GM23338 (cell line): ENCODE data around the gene CEND1. TPM values are rescaled to one million over a fixed set of nuclear protein-coding genes. Genes with fewer than 3 reads are reported as not detected.

Source experiments
- CREB1 ChIP-seq: fragments of 250-450 bp; sonication (Bioruptor Pico); IDR thresholded peaks from 2 replicates; pipeline ENCODE4 v1.5.0; 2020; ENCODE audit warnings: low read depth, mild to moderate bottlenecking, moderate library complexity
- EZH2 ChIP-seq: fragments of 200-600 bp; sonication (generic); IDR thresholded peaks from one replicate; pipeline ENCODE4 v1.8.0; 2017; ENCODE audit warnings: antibody characterized with exemption, mild to moderate bottlenecking, low read depth; ENCODE audit not compliant: unreplicated experiment
- EZH2phosphoT487 ChIP-seq: fragments of 200-600 bp; sonication (generic); IDR thresholded peaks from one replicate; pipeline ENCODE4 v1.8.1; 2018; ENCODE audit warnings: antibody characterized with exemption; ENCODE audit not compliant: unreplicated experiment
- NANOG ChIP-seq: IDR thresholded peaks from 2 replicates; pipeline ENCODE4 v1.6.1; 2016; ENCODE audit warnings: antibody characterized with exemption, borderline replicate concordance
- REST ChIP-seq: IDR thresholded peaks from one replicate; pipeline ENCODE4 v1.6.1; 2018; ENCODE audit warnings: antibody characterized with exemption; ENCODE audit not compliant: unreplicated experiment
- ZNF331 ChIP-seq: fragments of 250-450 bp; sonication (Bioruptor Pico); IDR thresholded peaks from 2 replicates; pipeline ENCODE4 v1.5.0; 2020; ENCODE audit warnings: low read depth, mild to moderate bottlenecking, moderate library complexity
- ZNF462 ChIP-seq: fragments of 250-450 bp; sonication (Bioruptor Pico); IDR thresholded peaks from 2 replicates; pipeline ENCODE4 v1.5.0; 2020; ENCODE audit warnings: mild to moderate bottlenecking, moderate library complexity
- polyA plus RNA-seq: library from polyadenylated mRNA; unstranded; fragments of >200 nt; fragmentation: Nextera tagmentation; extraction: Ambion mirVana; gene quantifications from 2 replicates; pipeline ENCODE4 v1.2.1, GENCODE V29; 2016
- total RNA-seq: library from RNA; depleted of rRNA; stranded (reverse); fragments of >200 nt; shearing (Covaris generic); gene quantifications from 2 replicates; pipeline ENCODE4 v1.2.3, GENCODE V29; 2014
- TF ChIP-seq, protein P1 (sequence below): IDR thresholded peaks from 2 replicates; pipeline ENCODE4 v1.6.1; 2016; ENCODE audit warnings: antibody characterized with exemption

The CEND1 gene
- total and polyA plus RNA-seq, 2 experiments from 2014 or later: 4.8 to 5.5 TPM

GRCh38 chr11:816433-816779 lies 26.5 kb upstream of the CEND1 start (continued):
- TF ChIP-seq ZNF462 (CRISPR knock-in tag) (no peak), EZH2phosphoT487 (no peak), EZH2 (no peak), REST (no peak), CREB1 (CRISPR knock-in tag) (no peak), NANOG (no peak), ZNF331 (no peak)
- TF ChIP-seq, protein P1, sequence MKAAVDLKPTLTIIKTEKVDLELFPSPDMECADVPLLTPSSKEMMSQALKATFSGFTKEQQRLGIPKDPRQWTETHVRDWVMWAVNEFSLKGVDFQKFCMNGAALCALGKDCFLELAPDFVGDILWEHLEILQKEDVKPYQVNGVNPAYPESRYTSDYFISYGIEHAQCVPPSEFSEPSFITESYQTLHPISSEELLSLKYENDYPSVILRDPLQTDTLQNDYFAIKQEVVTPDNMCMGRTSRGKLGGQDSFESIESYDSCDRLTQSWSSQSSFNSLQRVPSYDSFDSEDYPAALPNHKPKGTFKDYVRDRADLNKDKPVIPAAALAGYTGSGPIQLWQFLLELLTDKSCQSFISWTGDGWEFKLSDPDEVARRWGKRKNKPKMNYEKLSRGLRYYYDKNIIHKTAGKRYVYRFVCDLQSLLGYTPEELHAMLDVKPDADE: no peak
